NAMALWA (cell line): Measurements from ENCODE around the gene EPB41L1.

Source experiments
- DNase-seq: peaks from one replicate; pipeline ENCODE4 v3.0.0-alpha.2; 2015; ENCODE audit warnings: low spot score

EPB41L1 gene

DNA sequence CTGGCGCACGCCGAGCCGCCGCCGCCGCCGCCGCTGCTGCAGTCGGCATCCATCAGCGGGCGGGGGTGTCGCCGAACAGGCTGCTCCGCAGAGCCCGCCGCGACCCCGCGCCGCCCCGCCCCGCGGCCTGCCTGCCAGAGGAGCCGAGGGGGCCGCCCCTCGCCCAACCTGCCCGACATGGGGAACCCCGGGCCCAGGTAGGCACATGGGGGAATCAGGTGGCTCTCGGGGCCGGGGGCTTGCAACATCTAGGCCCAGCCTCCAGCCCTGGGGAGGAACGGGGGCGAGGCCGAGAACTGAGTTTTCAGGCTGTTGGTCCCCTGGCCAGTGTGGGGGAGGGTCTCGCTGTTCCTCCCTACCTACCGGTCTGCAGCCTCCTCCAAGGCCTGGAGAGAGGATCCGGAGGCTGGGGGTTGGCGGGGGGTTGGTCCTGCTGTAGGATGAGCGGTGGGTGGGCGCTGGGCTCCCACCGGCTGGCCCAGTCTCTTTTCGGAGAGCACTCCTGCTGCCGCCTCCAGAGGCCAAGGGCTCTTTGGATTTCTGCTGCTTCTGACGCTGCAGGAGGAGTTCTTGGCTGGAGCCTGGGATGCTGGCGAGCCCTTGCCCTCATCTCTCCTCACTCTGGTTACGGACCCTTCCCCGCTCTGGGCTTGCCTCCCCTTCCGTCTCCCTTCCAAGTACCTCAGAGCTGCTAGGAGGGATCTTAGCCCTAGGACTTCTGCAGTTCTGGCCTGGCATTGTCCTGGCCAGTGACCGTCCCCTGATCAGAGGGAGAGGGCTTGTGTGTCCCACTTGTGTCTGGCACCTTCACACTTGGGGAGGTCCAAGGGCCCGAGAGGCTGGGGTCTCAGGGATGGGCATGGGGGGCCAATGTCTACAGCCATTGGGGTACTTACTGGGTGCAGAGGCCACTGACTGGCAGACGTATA lies at the start of gene EPB41L1:
Gene EPB41L1 (plus strand): TSS at position 41 of the 929 bp plus-strand sequence. CDS start 19,038 bp downstream, outside the sequence.
- no peak for DNase-seq

- DNase-seq: no peak
Measured at GRCh38 chr20:36104856-36105255, 49.7 kb upstream of the EPB41L1 start.

DNA sequence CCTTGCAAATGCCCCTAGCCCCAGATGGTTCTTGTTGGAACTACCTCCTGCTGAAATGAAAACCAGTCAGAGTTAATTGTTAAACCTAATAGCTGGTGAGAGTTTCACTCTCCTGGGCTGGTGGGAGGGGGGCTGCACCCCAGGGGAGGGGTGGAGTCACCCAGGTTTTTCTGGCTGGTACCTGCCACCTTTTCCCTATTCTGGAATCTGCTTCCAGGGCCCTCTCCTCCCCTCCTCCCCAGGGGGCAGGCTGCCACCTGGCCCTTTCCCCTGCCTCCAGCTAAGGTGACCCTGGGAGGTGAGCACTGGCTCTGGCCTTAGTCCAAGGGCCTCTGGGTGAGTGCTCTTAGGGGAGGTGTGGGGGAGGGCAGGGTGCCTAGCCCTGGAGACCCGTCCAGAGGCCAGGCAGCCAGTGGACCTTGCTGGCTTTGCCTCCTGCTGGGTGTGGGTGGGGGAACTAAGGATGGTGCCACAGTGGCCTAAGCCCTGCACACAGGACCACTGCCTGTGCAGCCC lies 48.8 kb upstream of the EPB41L1 start:
- DNase-seq: no peak

DNA sequence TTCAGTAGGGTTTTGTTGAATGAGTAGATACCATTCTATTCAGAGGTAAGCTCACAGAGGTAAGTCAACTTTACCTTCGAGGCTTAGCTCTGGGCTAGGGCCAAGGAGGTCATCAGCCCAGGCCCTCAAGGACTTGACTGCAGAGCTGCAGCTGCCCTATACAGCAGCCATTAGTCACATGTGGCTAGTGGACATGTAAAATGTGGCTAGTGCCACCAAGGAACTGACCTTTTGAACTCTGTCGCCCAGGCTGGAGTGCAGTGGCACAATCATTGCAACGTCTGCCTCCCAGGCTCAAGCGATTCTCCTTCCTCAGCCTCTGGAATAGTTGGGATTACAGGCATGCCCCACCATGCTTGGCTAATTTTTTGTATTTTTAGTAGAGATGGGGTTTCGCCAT lies 47.9 kb upstream of the EPB41L1 start:
- no peak for DNase-seq

DNA sequence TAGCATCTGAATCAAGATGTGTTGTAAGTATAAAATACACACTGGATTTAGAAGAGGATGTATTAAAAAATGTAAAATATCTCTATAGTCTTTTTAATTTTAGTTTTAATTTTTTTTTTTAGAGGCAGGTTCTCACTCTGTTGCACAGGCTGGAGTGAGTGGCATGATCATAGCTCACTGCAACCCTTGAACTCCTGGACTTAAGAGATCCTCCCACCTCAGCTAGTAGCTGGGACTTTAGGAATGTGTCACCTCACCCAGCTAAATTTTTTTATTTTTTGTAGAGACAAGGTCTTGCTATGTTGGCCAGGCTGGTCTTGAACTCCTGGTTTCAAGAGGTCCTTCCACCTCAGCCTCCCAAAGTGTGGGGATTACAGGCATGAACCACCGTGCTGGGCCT lies 46.7 kb upstream of the EPB41L1 start:
- no peak for DNase-seq

GRCh38 chr20:36109251-36109947 lies 45.1 kb upstream of the EPB41L1 start:
- DNase-seq: no peak

GRCh38 chr20:36110994-36111393 lies 43.5 kb upstream of the EPB41L1 start:
- DNase-seq: no peak

DNA sequence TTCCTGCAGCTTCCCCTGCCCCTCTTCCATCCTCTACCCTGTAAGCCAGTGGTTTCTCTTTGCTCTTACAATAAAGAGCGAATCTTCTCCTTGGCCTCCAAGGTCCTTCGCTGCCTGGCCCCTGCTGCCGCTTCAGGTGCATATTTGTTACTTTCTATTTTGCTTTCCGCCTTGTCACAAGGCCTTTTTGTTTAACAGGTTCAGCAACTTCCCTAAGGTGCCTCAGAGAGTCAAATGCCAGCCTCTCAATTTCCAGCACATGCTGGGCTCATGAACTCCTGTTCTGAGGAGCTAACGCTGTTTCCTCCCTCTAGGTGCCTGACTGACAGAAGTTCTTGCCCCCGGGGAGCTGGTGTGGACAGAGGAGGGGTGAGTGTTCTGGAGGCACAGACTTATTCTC lies 42.4 kb upstream of the EPB41L1 start:
- DNase-seq: no peak

DNA sequence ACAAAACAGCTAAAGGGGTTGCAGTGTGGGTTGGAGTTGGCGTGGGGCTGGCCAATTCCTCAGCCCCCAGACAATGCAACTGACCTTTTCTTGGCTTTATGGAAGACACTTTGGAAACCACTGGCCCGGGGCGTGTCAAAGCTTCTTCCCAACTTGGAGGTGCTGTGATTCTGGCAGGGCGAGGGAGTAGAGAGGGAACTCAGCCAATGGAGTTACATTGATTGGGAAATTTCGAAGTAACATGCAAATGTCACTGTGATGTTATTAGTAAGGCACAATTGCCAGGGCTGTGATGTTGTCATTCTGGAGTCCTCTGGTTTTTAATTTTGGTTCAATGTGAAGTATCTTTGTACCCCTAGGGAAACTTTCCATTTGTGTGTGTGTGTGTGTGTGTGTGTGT lies 41.5 kb upstream of the EPB41L1 start:
- DNase-seq: no peak

DNA sequence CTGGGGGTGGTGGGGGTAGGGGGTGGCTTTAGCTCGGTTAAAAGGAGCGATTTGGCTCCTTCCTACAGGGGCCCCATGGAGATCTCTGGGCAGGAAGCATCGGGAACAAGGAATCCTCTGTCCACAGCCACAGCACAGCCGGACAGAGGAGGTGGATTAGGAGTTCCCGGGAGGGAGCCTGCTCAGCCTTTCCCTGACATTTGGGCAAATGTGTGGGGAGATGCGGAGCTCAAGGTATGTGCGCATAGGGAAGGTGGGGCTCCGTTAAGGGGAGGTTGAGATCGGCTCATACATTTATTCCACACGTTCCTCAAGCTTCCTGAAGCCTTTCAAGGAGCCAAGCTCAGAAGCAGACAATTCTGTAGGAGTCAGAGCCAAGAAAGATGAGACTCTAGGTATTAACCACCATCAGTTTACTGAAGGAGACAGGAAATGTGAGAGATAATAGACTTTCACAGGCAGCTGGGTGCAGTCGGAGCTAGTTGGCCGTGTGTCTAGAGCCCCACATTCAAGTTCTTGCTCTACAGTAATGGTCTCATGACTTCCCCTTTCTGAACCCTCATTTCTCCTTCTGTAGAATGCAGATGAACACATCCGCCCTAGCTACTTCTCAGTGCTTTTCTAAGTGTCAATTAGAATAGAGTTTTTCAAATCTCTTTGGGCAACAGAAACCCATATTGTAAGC lies 40.8 kb upstream of the EPB41L1 start:
- DNase-seq: peak; percentile 63

GRCh38 chr20:36114707-36115106 lies 39.8 kb upstream of the EPB41L1 start:
- no peak for DNase-seq

DNA sequence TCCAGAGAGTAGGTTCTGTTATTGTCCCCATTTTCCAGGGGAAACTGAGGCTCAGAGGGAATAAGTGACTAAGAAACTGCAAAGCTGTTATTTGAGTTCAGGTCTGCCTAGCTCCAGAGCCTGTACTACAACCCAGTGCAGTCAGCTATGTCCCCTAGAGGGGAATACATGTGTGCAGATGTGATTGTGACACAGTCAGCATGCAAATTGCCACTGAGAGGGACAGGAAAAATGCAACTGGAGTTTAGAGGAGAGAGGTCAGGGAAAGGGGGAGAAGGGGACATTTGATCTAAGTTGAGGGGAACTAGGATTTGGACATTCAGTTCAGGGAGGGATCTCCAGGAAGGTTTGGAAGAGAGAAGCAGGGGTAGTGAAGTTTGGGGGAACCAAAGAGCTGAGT lies 38.6 kb upstream of the EPB41L1 start:
- peak; percentile 27 for DNase-seq

- no peak for DNase-seq
Measured at GRCh38 chr20:36116807-36117441, 37.6 kb upstream of the EPB41L1 start.

DNA sequence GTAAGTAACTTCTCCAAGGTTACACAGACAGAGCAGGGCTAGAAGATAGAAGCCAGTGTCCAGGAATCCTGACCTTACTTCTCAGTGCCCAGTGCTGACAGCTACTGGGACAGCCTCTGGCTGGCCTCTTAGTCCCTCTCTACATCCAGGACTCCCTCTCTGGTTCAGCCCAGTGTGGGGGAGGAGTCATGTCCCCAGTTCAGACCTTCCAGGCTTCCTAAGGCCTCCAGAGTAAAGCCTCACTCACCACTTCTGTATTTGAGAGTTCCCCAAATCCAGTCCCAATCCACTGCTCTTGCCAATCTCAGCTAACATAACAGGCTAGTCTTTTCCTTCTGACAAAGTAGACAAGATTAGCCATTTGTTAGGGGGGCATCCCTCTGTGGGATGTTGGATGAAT lies 36.9 kb upstream of the EPB41L1 start:
- DNase-seq: no peak

DNA sequence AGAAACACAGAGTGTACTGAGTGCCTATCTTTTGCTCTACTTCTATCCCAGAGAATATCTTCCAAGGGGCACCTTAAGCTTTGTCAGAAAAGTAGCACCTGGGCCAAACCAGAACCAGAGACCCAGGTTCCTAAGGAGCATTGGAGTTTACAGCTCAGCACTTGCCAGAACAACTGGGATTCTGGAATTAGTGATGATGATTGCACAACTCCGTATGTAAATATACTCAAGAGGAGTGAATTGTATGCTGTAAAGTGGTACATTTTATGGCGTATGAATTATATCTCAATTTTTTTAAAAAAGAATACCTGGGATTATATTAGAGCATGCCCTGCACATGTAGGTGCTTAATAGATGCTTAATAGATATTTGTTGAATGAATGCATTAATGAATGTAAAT lies 36.2 kb upstream of the EPB41L1 start:
- DNase-seq: no peak

GRCh38 chr20:36119537-36119936 lies 35.0 kb upstream of the EPB41L1 start:
- DNase-seq: no peak

DNA sequence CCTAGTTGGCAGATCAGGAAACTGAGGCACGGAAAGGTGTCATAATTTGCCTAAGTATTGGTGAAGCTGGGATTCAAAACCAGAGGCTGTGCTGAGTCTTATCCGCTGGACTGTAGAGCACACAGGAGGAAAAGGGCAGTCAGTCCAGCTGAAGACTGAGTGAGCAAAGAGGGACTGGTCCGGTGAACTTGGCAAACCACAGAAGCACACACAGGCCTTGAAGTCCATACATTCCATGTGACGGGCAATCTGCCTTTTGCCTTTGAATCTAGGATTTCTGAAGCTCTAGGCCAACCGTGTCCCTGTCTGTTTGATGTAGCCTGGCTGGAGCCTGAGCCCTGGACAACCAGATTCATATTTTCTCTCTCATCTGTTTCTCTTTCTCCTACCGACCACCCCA lies 34.3 kb upstream of the EPB41L1 start:
- DNase-seq: no peak

- DNase-seq: no peak
Measured at GRCh38 chr20:36120991-36121390, 33.5 kb upstream of the EPB41L1 start.

DNA sequence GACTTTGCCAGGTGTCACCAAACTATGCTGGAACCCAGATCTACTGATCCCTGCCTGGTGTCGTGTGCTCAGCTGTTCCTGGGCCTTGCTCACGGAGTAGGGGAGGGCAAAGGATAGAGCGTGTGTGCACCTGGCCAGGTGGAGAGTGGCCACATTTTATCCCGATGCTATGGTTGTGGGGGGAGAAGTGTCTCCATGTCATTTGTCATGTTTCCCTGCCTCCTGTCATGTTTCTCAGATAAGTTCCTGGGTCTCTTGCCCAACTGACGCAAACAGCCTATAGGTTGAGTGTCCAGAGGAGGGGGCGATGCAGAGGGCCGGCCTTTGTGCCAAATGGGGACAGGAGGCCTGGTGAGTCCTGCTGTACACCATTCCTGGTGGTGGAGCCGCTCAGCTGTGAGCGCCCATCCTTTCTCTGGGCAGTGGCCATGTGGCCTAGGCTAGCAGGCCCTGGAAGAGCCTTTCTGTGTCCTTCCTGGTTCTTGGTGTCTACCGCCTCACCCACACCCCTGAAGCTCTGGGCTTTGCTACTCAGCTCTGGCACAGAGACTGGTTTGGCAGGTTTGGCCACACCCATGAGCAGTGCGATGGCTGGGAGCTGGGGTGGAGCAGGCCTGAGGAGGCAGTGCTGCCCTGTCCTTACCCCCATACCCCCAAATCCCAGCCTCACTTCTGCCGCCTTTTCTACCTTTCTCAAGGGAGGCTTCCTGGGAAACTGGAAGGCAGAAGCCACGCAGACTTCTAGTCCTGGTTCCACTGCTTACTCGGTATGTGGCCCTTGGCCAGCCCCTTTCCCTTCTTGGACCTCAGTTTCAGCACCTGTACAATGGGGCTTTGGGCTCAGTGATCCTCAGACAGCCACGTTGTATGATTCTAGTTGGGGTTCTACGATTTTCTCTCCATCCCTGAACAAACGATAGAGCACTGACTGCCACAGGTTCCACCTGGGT lies 32.3 kb upstream of the EPB41L1 start:
- DNase-seq: no peak

- no peak for DNase-seq
Measured at GRCh38 chr20:36122931-36123288, 31.6 kb upstream of the EPB41L1 start.

GRCh38 chr20:36125097-36125496 lies 29.4 kb upstream of the EPB41L1 start:
- no peak for DNase-seq
